GM12875 (cell line): ENCODE measurements around the gene TMA7B.
"Not testable (repeated sequence)": the region's sequence is repeated elsewhere in the genome, so short reads cannot be mapped to it uniquely, and the experiment has no call there.

Experiments
- H3K4me3 ChIP-seq: one replicate; pipeline ENCODE4 v1.5.1; 2011; ENCODE audit warnings: low read depth, low read length, control low read depth
- CTCF ChIP-seq: IDR thresholded peaks from 2 replicates; pipeline ENCODE4 v1.5.1; 2011; ENCODE audit warnings: low read depth, mild to moderate bottlenecking, control low read depth, inconsistent platforms, low read length, moderate library complexity, borderline replicate concordance; ENCODE audit not compliant: insufficient read depth

TMA7B gene

GRCh38 chr22:39946126-39946502, 14.1 kb upstream of the TMA7B start:
- no peak for TF ChIP-seq CTCF
- H3K4me3 ChIP-seq = no peak overlapping the region

GRCh38 chr22:39946503-39947219, 13.5 kb upstream of the TMA7B start:
- H3K4me3 ChIP-seq = no peak overlapping the region
- no peak for TF ChIP-seq CTCF

- TF ChIP-seq CTCF = no peak
- no peak overlapping the region for H3K4me3 ChIP-seq
These were observed 12.7 kb upstream of the TMA7B start for GRCh38 chr22:39947220-39948216.

- H3K4me3 ChIP-seq = no peak overlapping the region
- TF ChIP-seq CTCF = no peak
These were observed 10.0 kb upstream of the TMA7B start for GRCh38 chr22:39949964-39950737.

GRCh38 chr22:39951603-39952293, 8.4 kb upstream of the TMA7B start:
- H3K4me3 ChIP-seq = not testable (repeated sequence)

- no peak for TF ChIP-seq CTCF
- H3K4me3 ChIP-seq = no peak overlapping the region
These were observed 7.8 kb upstream of the TMA7B start for GRCh38 chr22:39952347-39952746.

GRCh38 chr22:39953101-39953500, 7.1 kb upstream of the TMA7B start:
- H3K4me3 ChIP-seq = no peak overlapping the region
- no peak for TF ChIP-seq CTCF
